K562 (cell line): ENCODE measurements around the gene MMGT1. TPM values are rescaled to one million over a fixed set of nuclear protein-coding genes. Genes with fewer than 3 reads are reported as not detected.

Experiments used
- BCL6 ChIP-seq: fragments of 250-450 bp; sonication (Bioruptor Pico); IDR thresholded peaks from 2 replicates; pipeline ENCODE4 v1.4.0; 2020
- CCNT2 ChIP-seq: IDR thresholded peaks from 2 replicates; pipeline ENCODE4 v1.6.1; 2011; ENCODE audit warnings: borderline replicate concordance, low read depth, mild to moderate bottlenecking, moderate library complexity, mixed read lengths, low read length; ENCODE audit not compliant: insufficient read length; ENCODE audit errors: extremely low read depth
- CREB1 ChIP-seq, 2 experiments: sonication (generic) in 1 of 2; formaldehyde crosslinking in 1 of 2; IDR thresholded peaks; 2 replicates each; pipeline versions ENCODE4 v1.6.1 to v1.8.0; 2012 to 2022; ENCODE audit warnings: inconsistent platforms in 1 of 2, mild to moderate bottlenecking in 1 of 2, missing genetic modification reagents in 1 of 2, moderate library complexity in 1 of 2
- DDX20 ChIP-seq: fragments of 450-650 bp; IDR thresholded peaks from 2 replicates; pipeline ENCODE4 v1.6.1; 2016; ENCODE audit warnings: missing genetic modification characterization, low read depth, mild to moderate bottlenecking, missing compliant biosample characterization, moderate library complexity
- FOXJ2 ChIP-seq: fragments of 200-800 bp; sonication (Bioruptor generic); IDR thresholded peaks from 2 replicates; pipeline ENCODE4 v1.6.1; 2016; ENCODE audit warnings: missing genetic modification characterization, missing compliant biosample characterization
- NRF1 ChIP-seq, 2 experiments: fragments of 450-650 bp; IDR thresholded peaks in 1 of 2; conservative IDR thresholded peaks in 1 of 2; 2 replicates each; pipeline ENCODE4 v1.6.1; 2014; ENCODE audit warnings: mild to moderate bottlenecking in 2 of 2
- RBFOX2 ChIP-seq: fragments of 200-400 bp; formaldehyde crosslinking; IDR thresholded peaks from 2 replicates; pipeline ENCODE4 v1.6.1; 2017; ENCODE audit warnings: low read depth, mild to moderate bottlenecking, low read length, moderate library complexity
- TOE1 ChIP-seq, 2 experiments: fragments of 450-650 bp in 1 of 2; sonication (generic) in 1 of 2; formaldehyde crosslinking in 1 of 2; IDR thresholded peaks; 2 replicates each; pipeline versions ENCODE4 v1.7.1 to v1.8.0; 2016 to 2022; ENCODE audit warnings: borderline replicate concordance in 2 of 2, mild to moderate bottlenecking in 2 of 2, antibody characterized with exemption in 1 of 2, inconsistent platforms in 1 of 2, low read depth in 1 of 2, missing genetic modification reagents in 1 of 2, moderate library complexity in 1 of 2
- TSC22D4 ChIP-seq: fragments of 450-650 bp; IDR thresholded peaks from 2 replicates; pipeline ENCODE4 v1.6.1; 2016; ENCODE audit warnings: missing genetic modification characterization, missing biosample characterization, control low read depth
- ZBTB17 ChIP-seq: fragments of 450-650 bp; formaldehyde crosslinking; IDR thresholded peaks from 2 replicates; pipeline ENCODE4 v1.4.0; 2020; ENCODE audit warnings: mild to moderate bottlenecking
- ZBTB7A ChIP-seq: IDR thresholded peaks from 2 replicates; pipeline ENCODE4 v1.6.1; 2011; ENCODE audit warnings: low read depth, mild to moderate bottlenecking, low read length, moderate library complexity, borderline replicate concordance; ENCODE audit not compliant: control insufficient read depth
- ZFX ChIP-seq: sonication (generic); formaldehyde crosslinking; IDR thresholded peaks from 2 replicates; pipeline ENCODE4 v1.8.0; 2022; ENCODE audit warnings: mild to moderate bottlenecking, missing genetic modification reagents, moderate library complexity
- ZNF121 ChIP-seq: sonication (generic); formaldehyde crosslinking; conservative IDR thresholded peaks from 2 replicates; pipeline ENCODE4 v1.8.0; 2022; ENCODE audit warnings: missing genetic modification reagents
- polyA plus RNA-seq, 8 experiments: library from polyadenylated mRNA; depleted of rRNA in 4 of 8; stranded (reverse) in 5 of 8; unstranded in 3 of 8; fragments of >200 nt; fragmentation: Nextera tagmentation in 2 of 8; fragmentation: Illumina TruSeq in 1 of 8; extraction: Ambion mirVana in 2 of 8; extraction: Trizol in 1 of 8; gene quantifications; 2 replicates each; pipeline versions ENCODE4 v1.2.1 to v1.2.3, GENCODE V29; 2011 to 2014; ENCODE audit warnings: inconsistent platforms in 1 of 8, missing spikeins in 1 of 8
- total RNA-seq, 7 experiments: library from RNA; depleted of rRNA in 6 of 7; stranded (reverse); fragments of >200 nt in 6 of 7; fragmentation: Illumina TruSeq in 2 of 7; extraction: Trizol in 2 of 7; gene quantifications; 2 replicates each; pipeline versions ENCODE4 v1.2.1 to v1.2.3, GENCODE V29; 2011 to 2021; ENCODE audit warnings: low replicate concordance in 1 of 7
- TF ChIP-seq, protein P1 (sequence below): fragments of 200-800 bp; sonication (Bioruptor generic); IDR thresholded peaks from 2 replicates; pipeline ENCODE4 v1.6.1; 2016; ENCODE audit warnings: missing genetic modification characterization, missing compliant biosample characterization
- TF ChIP-seq, protein P2 (sequence below), 2 experiments: fragments of 150-350 bp in 1 of 2; IDR thresholded peaks; 2 replicates each; pipeline ENCODE4 v1.6.1; 2012 to 2016; ENCODE audit warnings: low read depth in 2 of 2, low read length in 2 of 2, mild to moderate bottlenecking in 1 of 2, moderate library complexity in 1 of 2
- TF ChIP-seq, protein P3 (sequence below): fragments of 450-650 bp; IDR thresholded peaks from 2 replicates; pipeline ENCODE4 v1.6.1; 2016

Gene MMGT1
- total and polyA plus RNA-seq, 9 of the 15 experiments (the other 6 are each of a cell fraction or from before 2014, with no cell fraction given), result 11.3 to 25.4 (median 22.5) TPM

DNA sequence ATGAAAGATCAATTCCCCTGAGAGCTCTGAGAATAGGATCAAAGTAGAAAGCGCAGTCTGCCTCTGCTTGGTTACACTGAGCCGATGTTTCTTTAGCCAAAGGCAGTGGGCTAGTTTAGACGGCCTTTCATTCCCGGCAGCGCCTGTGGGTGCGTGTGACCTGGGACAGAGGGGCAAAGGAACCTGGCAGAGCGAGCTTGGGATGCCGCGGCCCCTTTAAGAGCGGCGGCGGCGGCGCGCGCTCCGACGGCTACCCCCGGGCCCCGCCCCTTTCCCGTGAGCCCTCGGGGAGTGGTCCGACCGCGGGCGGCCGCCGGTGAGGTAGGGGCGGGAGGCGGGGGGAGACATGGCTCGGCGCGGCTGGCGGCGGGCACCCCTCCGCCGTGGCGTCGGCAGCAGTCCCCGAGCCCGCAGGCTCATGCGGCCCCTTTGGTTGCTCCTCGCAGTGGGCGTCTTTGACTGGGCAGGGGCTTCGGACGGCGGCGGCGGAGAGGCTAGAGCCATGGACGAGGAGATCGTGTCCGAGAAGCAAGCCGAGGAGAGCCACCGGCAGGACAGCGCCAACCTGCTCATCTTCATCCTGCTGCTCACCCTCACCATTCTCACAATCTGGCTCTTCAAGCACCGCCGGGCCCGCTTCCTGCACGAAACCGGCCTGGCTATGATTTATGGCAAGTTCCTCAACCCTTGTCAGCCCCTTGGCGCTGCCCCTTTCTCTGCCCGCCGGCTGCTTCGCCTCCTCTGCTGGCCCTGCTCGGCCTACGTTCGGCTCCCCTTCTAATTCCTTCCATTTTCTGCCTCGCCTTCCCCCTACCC, 11.6 kb upstream of the MMGT1 start, which contains the start of gene SLC9A6 (continued):
- TF ChIP-seq, protein P1, sequence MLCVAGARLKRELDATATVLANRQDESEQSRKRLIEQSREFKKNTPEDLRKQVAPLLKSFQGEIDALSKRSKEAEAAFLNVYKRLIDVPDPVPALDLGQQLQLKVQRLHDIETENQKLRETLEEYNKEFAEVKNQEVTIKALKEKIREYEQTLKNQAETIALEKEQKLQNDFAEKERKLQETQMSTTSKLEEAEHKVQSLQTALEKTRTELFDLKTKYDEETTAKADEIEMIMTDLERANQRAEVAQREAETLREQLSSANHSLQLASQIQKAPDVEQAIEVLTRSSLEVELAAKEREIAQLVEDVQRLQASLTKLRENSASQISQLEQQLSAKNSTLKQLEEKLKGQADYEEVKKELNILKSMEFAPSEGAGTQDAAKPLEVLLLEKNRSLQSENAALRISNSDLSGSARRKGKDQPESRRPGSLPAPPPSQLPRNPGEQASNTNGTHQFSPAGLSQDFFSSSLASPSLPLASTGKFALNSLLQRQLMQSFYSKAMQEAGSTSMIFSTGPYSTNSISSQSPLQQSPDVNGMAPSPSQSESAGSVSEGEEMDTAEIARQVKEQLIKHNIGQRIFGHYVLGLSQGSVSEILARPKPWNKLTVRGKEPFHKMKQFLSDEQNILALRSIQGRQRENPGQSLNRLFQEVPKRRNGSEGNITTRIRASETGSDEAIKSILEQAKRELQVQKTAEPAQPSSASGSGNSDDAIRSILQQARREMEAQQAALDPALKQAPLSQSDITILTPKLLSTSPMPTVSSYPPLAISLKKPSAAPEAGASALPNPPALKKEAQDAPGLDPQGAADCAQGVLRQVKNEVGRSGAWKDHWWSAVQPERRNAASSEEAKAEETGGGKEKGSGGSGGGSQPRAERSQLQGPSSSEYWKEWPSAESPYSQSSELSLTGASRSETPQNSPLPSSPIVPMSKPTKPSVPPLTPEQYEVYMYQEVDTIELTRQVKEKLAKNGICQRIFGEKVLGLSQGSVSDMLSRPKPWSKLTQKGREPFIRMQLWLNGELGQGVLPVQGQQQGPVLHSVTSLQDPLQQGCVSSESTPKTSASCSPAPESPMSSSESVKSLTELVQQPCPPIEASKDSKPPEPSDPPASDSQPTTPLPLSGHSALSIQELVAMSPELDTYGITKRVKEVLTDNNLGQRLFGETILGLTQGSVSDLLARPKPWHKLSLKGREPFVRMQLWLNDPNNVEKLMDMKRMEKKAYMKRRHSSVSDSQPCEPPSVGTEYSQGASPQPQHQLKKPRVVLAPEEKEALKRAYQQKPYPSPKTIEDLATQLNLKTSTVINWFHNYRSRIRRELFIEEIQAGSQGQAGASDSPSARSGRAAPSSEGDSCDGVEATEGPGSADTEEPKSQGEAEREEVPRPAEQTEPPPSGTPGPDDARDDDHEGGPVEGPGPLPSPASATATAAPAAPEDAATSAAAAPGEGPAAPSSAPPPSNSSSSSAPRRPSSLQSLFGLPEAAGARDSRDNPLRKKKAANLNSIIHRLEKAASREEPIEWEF (CRISPR knock-in tag), result 0 out of 2 replicates have a peak, but pooled peaks have one; percentile 36
- TF ChIP-seq, protein P2, sequence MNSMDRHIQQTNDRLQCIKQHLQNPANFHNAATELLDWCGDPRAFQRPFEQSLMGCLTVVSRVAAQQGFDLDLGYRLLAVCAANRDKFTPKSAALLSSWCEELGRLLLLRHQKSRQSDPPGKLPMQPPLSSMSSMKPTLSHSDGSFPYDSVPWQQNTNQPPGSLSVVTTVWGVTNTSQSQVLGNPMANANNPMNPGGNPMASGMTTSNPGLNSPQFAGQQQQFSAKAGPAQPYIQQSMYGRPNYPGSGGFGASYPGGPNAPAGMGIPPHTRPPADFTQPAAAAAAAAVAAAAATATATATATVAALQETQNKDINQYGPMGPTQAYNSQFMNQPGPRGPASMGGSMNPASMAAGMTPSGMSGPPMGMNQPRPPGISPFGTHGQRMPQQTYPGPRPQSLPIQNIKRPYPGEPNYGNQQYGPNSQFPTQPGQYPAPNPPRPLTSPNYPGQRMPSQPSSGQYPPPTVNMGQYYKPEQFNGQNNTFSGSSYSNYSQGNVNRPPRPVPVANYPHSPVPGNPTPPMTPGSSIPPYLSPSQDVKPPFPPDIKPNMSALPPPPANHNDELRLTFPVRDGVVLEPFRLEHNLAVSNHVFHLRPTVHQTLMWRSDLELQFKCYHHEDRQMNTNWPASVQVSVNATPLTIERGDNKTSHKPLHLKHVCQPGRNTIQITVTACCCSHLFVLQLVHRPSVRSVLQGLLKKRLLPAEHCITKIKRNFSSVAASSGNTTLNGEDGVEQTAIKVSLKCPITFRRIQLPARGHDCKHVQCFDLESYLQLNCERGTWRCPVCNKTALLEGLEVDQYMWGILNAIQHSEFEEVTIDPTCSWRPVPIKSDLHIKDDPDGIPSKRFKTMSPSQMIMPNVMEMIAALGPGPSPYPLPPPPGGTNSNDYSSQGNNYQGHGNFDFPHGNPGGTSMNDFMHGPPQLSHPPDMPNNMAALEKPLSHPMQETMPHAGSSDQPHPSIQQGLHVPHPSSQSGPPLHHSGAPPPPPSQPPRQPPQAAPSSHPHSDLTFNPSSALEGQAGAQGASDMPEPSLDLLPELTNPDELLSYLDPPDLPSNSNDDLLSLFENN (IDR thresholded peaks at IDR 0.05; ENCODE audit: low read depth in 2 of 2, low read length in 2 of 2), result no peak
- TF ChIP-seq ZBTB7A (peak; percentile 52; the same call in 1 of the 2 replicates), DDX20 (tag) (no peak), FOXJ2 (tag) (no peak), RBFOX2 (peak; percentile 74), ZNF121 (CRISPR knock-in tag) (no peak), NRF1 (conservative IDR thresholded peaks at IDR 0.05 in 1 of 2, IDR thresholded peaks at IDR 0.05 in 1 of 2) (peak; percentile 24 to 40; a peak in 2 of 4 replicates), CREB1 (IDR thresholded peaks at IDR 0.05) (0 out of 2 replicates have a peak, but pooled peaks have one; percentile 14), CREB1 (CRISPR knock-in tag; IDR thresholded peaks at IDR 0.05) (no peak), ZFX (CRISPR knock-in tag) (peak; percentile 46), ZBTB17 (CRISPR knock-in tag) (no peak), TSC22D4 (tag) (no peak), CCNT2 (peak; percentile 74), TOE1 (IDR thresholded peaks at IDR 0.05; ENCODE audit: borderline replicate concordance) (no peak; the same call in 1 of the 2 replicates), TOE1 (CRISPR knock-in tag; IDR thresholded peaks at IDR 0.05; ENCODE audit: borderline replicate concordance, low read depth) (no peak), BCL6 (CRISPR knock-in tag) (no peak)
- TF ChIP-seq, protein P3, sequence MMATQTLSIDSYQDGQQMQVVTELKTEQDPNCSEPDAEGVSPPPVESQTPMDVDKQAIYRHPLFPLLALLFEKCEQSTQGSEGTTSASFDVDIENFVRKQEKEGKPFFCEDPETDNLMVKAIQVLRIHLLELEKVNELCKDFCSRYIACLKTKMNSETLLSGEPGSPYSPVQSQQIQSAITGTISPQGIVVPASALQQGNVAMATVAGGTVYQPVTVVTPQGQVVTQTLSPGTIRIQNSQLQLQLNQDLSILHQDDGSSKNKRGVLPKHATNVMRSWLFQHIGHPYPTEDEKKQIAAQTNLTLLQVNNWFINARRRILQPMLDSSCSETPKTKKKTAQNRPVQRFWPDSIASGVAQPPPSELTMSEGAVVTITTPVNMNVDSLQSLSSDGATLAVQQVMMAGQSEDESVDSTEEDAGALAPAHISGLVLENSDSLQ, result peak; percentile 85
